ENCODE results near the gene COPS2. TPM values are rescaled to one million over a fixed set of nuclear protein-coding genes. Genes with fewer than 3 reads are reported as not detected.

Gene COPS2
- total RNA-seq, 4 donors from 2014 or later, result 37.2 to 59.5 (median 47.0) TPM

DNA sequence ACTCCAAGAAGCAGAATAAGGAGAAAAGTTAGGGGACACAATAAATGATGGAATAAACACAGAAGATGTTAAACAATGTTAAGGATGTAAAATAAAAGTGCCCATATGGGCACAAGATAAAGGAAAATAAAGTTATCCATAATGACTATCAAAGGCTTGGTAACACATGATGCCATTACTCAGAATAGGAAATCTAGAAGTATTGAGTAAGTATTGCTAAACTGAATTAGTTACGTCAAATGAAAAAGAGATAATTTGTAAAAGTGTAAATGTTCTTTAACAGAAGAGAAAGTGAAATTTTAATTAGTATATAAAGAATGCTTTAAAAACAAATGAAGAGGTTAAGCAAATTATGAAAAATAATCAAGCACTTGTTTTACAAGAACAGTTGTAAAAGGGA is 6.7 kb downstream of the COPS2 start:
- H3K27ac ChIP-seq, result no peak overlapping the region
- no peaks in the 10 kb centered on the region for H3K27me3 ChIP-seq
- H3K4me1 ChIP-seq, result peaks cover 7 to 69% (median 12%) of the 10 kb centered on the region in 3 donors
- peaks cover 0 to 16% (median under 1%) of the 10 kb centered on the region in 3 donors for H3K36me3 ChIP-seq
- no peak overlapping the region for H3K4me3 ChIP-seq
- whole genome bisulfite sequencing, 2 donors, result 71 to 74% methylated on average over 1 of the region's 1 CpG
- TF ChIP-seq POLR2A (IDR thresholded peaks at IDR 0.05), result no peak
- TF ChIP-seq, protein P1, sequence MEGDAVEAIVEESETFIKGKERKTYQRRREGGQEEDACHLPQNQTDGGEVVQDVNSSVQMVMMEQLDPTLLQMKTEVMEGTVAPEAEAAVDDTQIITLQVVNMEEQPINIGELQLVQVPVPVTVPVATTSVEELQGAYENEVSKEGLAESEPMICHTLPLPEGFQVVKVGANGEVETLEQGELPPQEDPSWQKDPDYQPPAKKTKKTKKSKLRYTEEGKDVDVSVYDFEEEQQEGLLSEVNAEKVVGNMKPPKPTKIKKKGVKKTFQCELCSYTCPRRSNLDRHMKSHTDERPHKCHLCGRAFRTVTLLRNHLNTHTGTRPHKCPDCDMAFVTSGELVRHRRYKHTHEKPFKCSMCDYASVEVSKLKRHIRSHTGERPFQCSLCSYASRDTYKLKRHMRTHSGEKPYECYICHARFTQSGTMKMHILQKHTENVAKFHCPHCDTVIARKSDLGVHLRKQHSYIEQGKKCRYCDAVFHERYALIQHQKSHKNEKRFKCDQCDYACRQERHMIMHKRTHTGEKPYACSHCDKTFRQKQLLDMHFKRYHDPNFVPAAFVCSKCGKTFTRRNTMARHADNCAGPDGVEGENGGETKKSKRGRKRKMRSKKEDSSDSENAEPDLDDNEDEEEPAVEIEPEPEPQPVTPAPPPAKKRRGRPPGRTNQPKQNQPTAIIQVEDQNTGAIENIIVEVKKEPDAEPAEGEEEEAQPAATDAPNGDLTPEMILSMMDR (IDR thresholded peaks at IDR 0.05), result no peak
- H3K9me3 ChIP-seq, result no peaks in the 10 kb centered on the region
- intact Hi-C loops (cut with DNase I), result loop anchor here (10.0 kb wide), 1 partner anchor 284 kb away; no protein-coding TSS in a partner anchor
- DNase-seq, result no peak

DNA sequence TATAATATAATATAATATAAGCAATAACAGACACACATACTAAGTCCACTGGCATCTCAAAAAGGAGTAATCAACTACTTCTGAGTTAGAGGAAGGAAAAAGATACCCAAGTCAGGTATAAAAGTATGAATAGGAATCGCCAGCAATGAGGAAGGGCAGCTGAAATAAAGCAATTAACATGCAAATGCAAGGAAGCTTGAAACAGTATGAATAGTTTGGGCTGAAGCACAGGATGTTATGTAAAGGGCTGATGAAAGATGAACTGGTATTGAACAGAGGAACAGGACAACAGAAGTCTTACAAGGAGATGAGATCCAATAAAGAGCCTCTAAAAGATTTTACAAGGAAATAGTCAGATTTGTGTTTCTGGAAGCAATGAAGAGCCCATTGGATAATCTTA is 7.1 kb downstream of the COPS2 start:
- Histone ChIP-seq H3K9me3 (no peaks in the 10 kb centered on the region), H3K4me1 (peaks cover 3 to 65% (median 7%) of the 10 kb centered on the region in 3 donors), H3K36me3 (peaks cover 0 to 20% (median 5%) of the 10 kb centered on the region in 3 donors), H3K4me3 (no peak overlapping the region), H3K27ac (no peak overlapping the region), H3K27me3 (no peaks in the 10 kb centered on the region)
- WGBS, 2 donors, result 39 to 47% methylated on average over 1 of the region's 1 CpG
- no peak for TF ChIP-seq POLR2A (IDR thresholded peaks at IDR 0.05)
- TF ChIP-seq, protein P1 (IDR thresholded peaks at IDR 0.05), result no peak
- DNase-seq, result no peak
- intact Hi-C loops (cut with DNase I), result loop anchor here (10.0 kb wide), 1 partner anchor 283 kb away; no protein-coding TSS in a partner anchor

DNA sequence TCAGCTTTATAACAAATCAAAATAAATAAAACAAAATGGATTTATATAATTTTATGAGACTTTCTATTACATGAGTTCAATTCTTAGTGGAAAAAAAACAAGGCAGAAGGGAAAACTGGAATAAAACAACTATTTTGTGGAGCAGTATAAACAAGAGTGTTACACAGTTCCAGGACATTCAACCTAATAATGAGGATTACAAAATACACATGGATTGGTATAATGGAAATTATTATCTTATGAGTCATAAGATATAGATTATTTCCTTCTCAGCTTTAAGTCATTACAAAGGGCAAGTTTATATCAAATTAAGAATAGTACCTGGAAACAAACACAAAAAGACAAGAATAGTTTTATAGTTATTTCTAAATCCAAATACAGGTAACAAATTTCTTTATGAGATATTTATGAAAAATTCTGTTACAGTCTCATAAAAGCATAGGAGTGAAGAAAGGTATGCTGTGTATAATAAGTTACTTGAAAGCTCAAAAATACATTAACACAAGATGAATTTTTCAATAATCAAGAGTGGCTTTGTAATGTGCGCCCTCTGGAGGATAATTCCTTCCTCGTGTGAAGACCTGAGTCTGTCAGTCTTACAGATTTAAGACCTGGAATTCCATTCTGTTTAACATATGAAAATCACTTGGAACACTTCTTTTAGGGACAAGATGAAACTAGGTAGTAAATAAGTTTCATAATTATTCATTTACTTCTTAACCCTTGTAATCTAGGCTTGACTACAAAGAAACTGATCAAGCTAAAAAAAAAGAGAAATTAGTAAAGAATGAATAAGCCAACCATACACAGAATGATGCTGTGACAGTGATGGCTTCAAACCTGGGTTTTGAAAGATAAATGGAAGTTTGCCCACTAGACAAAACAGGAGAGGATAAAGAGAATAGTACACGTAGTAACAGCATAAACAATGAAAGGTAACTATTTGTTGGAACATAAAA is 9.5 kb downstream of the COPS2 start:
- Histone ChIP-seq H3K36me3 (peaks cover 0 to 41% (median 14%) of the 10 kb centered on the region in 3 donors), H3K9me3 (no peaks in the 10 kb centered on the region), H3K4me3 (no peak overlapping the region), H3K27me3 (no peaks in the 10 kb centered on the region), H3K4me1 (peaks cover 3 to 48% (median 3%) of the 10 kb centered on the region in 3 donors), H3K27ac (no peak overlapping the region)
- WGBS, 2 donors, result 18 to 19% methylated on average over 3 of the region's 3 CpGs
- TF ChIP-seq, protein P1 (IDR thresholded peaks at IDR 0.05), result peak in 5 of 6 experiments; percentile 32 to 72 (median 34)
- no peak for TF ChIP-seq POLR2A (IDR thresholded peaks at IDR 0.05)
- intact Hi-C loops (cut with DNase I), result loop anchor here (10.0 kb wide), 1 partner anchor 281 kb away; no protein-coding TSS in a partner anchor
- DNase-seq, result no peak

DNA sequence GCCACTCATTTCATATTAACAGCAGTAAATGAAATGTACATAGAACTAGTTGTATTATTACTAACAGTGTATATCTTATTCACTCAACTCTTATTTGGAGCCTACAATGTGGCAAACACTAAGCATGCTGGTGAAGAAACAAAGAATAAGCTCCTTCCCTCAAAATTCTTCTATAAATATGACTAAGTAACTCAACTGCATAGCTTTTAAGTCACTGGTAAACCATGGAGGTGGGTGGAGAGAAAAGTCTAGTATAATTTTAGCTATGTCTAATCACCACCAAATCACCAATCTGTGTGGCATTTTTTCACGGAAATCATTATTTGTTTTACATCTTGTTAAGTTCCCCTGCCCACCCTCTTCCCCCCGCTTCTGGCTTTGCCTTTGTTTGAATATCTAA is 17.5 kb downstream of the COPS2 start:
- Histone ChIP-seq H3K9me3 (no peaks in the 10 kb centered on the region), H3K4me3 (no peak overlapping the region), H3K27ac (no peak overlapping the region), H3K27me3 (no peaks in the 10 kb centered on the region), H3K36me3 (peaks cover 3 to 99% (median 22%) of the 10 kb centered on the region in 3 donors), H3K4me1 (no peaks in the 10 kb centered on the region)
- no peak for DNase-seq
- intact Hi-C loops (cut with DNase I), result no loop called here
- WGBS, 2 donors, result 83 to 89% methylated on average over 2 of the region's 2 CpGs
- TF ChIP-seq, protein P1 (IDR thresholded peaks at IDR 0.05), result no peak
- TF ChIP-seq POLR2A (IDR thresholded peaks at IDR 0.05), result no peak

DNA sequence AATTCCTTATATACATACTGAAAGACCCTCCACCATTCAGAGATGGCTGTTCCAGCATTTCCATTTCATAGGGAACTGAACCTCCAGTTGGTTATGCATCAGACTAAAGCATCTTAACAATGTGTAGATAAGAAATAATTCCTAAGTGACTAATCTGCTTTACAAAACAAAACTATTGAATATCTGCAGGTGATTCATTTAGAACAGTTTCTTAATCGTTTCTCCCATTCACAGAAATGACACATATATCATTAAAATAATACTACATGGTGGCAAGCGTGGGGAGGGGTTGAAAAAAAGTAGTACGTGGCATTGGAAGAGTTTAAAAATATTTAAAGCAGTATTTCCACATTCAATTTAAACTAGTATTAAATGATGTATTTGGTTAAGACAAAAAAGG is 19.5 kb downstream of the COPS2 start:
- Histone ChIP-seq H3K36me3 (peaks cover 3 to 98% (median 18%) of the 10 kb centered on the region in 3 donors), H3K4me1 (no peaks in the 10 kb centered on the region), H3K4me3 (no peak overlapping the region), H3K27me3 (no peaks in the 10 kb centered on the region), H3K27ac (no peak overlapping the region), H3K9me3 (no peaks in the 10 kb centered on the region)
- intact Hi-C loops (cut with DNase I), result no loop called here
- TF ChIP-seq, protein P1 (IDR thresholded peaks at IDR 0.05), result no peak
- no peak for TF ChIP-seq POLR2A (IDR thresholded peaks at IDR 0.05)
- DNase-seq, result no peak
- WGBS, 2 donors, result 33 to 66% methylated on average over 3 of the region's 3 CpGs

Data from esophagus squamous epithelium (tissue), 5 donors.